HG03025 (cell line): Measurements from ENCODE around the gene CTCFL.

Experiments used
- ATAC-seq: cut with Tn5 transposase; IDR thresholded peaks from one replicate; pipeline ENCODE4 v1.9.1; 2021; ENCODE audit warnings: mild to moderate bottlenecking, moderate library complexity; ENCODE audit not compliant: unreplicated experiment, low FRiP score

Gene CTCFL, protein sequence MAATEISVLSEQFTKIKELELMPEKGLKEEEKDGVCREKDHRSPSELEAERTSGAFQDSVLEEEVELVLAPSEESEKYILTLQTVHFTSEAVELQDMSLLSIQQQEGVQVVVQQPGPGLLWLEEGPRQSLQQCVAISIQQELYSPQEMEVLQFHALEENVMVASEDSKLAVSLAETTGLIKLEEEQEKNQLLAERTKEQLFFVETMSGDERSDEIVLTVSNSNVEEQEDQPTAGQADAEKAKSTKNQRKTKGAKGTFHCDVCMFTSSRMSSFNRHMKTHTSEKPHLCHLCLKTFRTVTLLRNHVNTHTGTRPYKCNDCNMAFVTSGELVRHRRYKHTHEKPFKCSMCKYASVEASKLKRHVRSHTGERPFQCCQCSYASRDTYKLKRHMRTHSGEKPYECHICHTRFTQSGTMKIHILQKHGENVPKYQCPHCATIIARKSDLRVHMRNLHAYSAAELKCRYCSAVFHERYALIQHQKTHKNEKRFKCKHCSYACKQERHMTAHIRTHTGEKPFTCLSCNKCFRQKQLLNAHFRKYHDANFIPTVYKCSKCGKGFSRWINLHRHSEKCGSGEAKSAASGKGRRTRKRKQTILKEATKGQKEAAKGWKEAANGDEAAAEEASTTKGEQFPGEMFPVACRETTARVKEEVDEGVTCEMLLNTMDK

DNA sequence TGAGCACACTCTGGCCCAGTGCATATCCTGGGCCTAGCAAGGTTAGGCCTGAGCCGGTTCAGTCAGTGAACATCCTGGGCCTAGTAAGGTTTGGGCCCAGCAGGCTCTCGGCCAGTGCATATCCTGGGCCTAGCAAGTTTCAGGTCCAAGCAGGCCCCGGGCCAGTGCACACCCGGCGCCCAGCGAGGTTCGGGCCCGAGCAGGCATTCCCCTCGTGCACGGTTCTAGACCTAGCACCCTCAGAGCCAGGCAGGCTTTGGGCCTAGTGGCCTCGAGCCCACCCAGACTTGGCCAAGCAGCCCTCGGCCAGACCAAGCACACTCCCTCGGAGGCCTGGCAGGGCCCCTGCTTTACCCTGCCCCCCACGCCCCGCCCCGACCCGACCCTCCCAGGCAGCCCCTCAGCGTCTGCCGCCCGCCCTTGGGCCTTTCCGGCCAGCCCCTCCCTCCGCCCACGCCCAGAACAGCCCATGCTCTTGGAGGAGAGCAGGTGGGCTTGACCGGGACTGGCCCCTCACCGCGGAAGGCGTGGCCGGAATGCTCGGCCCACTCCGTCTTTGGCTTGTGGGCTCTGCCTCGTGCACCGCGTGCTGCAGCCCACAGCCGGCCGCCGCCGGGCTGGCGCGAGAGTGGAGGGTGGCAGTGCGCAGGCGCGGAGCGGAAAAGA, at the start of gene CTCFL:
TSS of gene CTCFL (minus strand) at position 630 of the 666 bp plus-strand sequence. CDS start 935 bp downstream, outside the sequence.
- ATAC-seq, result no peak

DNA sequence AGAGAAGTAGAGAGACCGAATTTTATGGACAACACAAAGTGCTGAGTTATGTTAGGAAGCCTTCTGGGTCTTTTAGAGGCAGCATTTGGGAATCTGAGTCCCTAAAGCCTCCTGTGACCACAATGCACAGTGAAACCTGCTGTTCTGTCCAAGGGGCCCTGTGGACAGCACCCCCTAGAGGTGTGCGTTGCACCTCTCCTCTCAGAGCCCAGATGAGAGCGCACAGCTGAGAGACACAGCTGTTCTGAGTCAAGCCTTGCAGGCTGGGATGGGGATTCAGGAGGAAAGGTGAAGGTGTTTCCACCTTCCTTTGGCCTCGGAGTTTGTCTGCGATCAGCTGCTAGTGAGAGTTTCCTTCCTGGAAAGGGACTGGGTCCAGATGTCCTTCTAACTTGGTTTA, 49.0 kb upstream of the CTCFL start:
- ATAC-seq, result no peak

DNA sequence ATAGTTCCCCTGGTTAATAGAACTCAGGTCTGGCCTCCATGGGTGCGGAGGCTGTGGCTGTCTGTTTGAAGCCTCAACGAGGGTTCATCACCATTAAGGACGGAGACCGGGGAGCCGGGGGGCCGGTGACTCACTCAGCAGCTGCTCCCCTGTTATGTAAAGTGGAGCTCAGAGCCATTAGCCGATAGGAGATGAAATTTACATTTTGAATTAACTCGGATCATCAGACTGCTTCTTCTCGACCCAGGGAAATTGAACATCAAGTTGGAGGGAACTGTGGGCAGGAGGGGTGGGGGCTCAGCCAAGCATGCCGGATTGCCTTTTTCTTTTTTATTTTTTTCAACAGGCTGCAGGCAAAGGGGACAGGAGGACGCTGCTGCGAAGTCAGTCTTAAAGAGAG, 48.3 kb upstream of the CTCFL start:
- ATAC-seq, result no peak

DNA sequence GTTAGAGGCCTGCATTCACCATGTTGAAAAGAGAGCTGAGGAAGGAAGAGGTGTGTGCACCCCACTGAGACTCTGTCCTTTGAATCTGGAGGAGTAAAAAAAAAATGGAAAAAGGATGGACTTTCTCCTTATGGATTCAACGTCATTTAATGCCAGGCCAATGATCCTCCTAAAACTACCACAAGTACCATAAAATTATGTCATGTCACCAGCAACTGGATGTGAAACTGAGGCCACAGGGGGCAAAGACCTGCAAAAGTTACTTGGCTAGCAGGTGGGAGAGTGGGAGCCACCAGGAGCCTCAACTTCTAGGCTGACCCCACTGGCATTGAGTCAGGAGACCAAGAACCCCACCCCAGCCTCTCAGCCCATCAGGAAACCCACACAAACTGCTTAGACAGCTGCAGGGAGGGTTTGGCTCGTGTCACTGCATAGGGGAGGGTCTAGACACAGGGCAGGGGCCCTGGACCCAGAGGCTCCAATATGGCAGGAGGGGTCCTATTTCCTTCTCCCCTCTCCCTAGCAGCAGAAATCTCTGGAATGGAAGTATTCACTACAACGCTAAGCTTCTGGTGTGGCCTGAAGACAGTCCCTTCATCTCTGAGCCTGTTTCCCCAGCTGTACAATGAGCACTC, 47.0 kb upstream of the CTCFL start:
- ATAC-seq, result no peak

DNA sequence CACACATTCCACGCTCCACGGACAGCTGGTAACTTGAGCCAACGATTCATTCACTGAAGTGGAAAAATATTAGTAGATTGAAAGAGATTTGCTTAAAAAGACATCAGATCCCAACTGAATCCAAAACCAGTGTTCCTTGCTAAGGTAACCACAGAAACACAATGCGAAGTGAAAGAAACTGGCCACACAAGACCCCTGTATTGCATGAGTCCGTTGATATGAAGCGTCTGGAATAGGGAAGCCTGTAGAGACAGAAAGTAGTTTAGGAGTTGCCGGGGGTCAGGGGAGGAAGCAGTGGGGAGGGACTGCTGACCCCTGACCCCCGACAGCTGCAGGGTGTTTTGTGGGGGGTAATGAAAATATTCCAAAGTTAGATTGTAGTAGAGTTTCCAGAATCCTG, 46.0 kb upstream of the CTCFL start:
- ATAC-seq, result no peak

DNA sequence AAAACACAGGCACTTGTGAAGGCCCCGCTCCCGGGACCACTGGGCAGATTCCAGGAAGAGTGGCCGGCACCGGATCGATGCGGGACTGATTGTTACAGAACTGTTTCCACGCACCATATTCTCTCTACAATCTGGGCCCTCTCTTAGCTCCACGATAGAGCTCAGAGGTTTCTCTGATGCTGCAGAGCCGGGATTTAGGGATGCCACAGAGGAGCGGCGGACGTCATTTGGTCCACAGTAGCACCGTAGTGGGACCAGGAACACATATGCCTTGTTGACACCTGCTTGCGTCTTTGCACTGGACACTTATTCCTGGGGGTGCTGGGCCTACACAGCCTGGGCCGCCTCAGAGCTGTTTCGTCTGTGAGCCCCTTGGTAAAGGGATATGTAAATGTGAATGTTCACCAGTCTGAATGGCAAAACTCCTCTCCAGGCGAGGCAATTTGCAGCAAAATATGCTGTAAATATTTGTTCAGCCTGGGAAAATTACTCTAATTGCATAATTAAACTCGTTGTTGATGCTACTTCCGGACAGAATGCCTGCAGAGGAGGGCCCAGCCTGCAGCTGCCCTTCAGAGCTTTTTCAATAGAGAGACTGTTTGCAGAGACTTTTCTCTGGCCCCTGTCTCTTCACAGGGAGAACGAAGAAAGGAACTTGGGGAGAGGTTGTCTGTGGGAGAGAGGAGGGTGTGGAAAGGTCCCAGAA, 45.4 kb upstream of the CTCFL start:
- no peak for ATAC-seq

DNA sequence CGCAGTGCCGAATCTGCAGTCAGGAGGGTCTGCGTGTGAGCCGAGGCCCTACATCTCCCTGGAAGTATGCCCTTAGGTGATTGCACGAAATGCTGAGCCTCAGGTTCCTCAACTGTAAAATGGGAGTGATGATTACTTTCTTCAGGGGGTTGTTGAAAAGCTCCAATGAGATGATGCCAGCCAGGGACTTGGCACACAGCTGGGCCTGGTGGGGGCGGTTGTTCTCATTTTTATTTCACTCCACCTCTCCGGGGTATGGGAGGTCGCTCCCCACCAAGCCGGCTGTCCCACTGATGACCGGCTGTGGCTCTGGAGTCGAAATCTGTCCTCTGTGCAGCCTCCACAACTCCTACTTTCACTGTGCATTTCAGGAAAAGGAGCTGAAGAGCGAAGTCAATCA, 44.0 kb upstream of the CTCFL start:
- ATAC-seq, result no peak

DNA sequence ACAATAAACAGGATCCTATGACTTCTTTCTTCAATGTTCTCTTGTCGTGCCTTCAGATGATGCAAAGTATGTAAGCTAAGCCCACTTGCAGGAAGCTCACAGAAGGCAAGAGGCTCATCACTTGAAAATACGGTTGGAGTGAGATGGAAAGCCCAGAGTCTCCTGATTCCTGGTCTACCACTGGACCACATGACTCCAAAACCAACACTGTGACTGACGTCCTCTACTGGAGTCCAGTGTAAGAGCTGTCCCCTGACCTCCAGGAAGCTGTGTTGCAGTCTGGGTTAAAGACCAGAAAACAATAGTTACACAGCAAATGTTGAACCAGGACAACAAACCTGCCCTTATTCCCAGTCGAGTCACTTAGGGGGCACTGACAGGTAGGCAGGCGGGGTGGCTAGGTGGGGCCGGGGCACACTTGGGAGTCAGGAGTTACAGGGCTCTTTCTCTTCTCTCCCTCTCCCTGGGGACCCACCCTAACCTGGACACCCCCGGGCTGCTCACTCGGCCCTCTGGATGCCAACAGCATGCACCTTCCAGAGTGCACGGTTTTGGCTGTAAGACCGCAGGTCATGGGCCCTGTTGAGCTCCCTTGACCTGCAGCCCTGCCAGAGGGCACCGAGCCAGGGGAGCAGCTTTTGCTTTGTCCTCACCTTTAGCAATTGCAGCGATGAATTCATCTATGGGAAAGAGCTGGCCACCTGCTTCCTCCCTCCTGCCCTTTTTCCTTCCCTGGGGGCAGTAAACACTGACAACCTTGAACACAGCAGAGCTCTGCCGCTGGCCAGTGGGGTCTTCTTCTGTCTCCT, 43.4 kb upstream of the CTCFL start:
- no peak for ATAC-seq

DNA sequence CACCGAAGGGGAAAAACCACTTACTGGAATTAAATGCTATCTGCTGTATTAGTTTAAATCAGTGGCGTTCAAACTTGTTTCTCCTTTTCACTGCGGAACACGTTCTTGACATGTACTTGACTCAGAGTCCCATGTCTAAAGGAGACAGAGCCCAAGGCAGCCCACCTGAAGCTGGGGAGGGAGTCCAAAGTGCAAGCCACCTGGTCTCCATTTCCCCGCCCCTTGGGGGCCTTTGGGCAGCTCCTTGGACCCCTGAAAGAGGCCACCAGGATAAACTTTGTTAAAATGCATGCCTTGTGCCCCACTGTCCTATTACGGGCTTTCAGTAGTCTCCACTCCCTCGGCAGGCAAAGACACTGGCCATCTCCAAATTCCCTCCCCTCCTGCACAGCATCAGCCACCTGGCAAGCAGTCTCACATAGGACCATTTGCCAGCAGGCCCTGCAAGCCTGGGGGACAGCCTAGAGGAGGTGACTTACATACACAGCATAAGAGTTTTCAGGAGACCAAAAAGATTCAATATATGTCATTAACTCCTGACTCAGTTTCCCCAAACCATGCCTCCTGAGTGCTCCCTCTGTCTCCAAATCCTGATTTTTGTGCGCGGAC, 42.6 kb upstream of the CTCFL start:
- ATAC-seq, result no peak

DNA sequence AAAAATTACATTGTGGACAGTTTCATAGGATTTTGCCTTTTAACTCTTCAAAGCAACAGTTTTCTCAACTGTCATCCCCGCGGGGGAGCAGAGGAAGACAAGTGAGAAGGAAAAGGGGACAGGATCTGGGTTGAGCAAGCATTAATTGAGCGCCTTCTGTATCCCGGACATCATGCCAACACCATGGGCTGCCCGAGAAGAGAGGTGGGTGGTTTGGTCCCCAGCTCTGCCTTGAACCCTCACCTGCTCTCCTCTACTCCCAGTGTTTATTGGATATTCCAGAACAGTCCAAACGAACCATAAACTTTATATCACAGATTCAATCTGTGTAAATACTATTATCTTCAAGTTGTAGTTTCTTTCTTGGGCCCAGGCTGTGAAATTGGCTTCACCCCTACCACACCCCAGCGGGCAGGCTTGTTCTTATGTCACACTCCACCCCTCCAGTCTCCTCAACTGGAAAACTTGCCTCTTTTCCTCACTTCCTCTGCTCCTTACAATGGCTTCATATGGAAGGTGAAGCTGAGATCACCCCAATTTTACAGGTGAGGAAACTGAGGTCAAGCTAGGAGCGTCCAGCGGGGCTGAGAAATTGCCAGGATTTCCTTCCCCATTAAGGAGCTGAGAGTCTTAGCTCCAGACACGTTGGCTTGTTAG, 42.0 kb upstream of the CTCFL start:
- no peak for ATAC-seq

DNA sequence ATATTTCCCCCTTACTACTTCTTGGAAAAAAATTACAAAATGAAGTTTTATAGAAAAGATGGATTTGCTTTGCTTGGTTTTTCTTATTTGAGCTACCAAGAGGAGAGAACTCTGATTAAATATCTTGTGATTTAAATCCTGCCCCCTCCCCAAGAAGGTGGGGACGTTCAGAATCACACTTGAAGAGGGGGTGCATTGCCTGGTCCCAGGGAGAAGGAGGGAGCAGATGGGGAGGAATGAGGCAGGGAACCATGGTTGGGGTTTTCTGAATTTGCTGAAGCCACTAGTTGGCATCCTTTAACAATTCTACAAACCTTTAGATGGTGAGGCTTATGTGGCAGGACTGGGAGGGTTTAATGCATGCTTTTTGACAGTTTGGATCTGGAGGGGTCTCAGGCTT, 41.5 kb upstream of the CTCFL start:
- ATAC-seq, result no peak

DNA sequence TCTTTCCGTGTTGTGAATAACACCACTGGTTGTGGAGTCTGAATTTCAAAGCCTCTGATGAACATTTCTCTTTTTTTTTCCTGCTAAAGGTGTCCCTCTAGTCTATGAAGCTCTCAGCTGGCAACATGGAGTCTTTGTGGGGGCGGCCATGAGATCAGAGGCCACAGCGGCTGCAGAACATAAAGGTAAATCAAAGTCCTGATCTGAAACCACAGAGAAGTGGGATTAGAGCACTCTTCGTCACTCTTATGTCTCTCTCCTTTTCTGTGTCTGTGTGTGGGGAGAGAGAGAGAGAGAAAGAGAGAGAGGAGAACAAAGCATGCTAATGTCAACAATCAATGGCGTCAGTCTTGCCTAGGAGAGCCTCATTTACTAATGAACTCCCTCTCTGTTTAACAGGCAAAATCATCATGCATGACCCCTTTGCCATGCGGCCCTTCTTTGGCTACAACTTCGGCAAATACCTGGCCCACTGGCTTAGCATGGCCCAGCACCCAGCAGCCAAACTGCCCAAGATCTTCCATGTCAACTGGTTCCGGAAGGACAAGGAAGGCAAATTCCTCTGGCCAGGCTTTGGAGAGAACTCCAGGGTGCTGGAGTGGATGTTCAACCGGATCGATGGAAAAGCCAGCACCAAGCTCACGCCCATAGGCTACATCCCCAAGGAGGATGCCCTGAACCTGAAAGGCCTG, 40.2 kb upstream of the CTCFL start:
- no peak for ATAC-seq

DNA sequence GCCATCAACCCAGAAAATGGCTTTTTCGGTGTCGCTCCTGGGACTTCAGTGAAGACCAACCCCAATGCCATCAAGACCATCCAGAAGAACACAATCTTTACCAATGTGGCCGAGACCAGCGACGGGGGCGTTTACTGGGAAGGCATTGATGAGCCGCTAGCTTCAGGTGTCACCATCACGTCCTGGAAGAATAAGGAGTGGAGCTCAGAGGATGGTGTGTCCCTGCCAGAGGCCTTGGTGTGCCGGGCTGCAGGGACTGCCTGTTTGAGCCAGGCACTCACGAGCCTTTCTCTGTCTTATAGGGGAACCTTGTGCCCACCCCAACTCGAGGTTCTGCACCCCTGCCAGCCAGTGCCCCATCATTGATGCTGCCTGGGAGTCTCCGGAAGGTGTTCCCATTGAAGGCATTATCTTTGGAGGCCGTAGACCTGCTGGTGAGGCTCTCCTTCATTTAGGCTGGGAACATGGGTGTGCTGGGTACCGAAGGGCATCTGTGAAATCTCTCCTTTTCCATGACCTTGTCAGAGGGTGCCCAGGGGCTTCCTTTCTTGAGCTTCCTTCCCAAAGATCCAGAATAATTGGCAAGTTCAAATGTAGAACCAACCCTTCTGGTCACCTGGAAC, 39.4 kb upstream of the CTCFL start:
- no peak for ATAC-seq

DNA sequence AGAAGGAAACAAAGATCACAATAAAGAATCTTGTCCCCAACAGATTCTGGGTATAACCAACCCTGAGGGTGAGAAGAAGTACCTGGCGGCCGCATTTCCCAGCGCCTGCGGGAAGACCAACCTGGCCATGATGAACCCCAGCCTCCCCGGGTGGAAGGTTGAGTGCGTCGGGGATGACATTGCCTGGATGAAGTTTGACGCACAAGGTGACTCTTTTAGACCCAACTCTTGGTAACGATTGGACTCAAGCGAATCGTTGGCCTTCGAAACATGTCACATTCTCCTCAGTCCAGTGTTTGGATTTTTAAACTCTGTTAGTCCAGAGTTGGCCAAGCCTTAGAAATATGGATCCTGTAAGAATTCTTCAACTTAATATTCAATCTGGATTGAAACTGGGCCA, 38.6 kb upstream of the CTCFL start:
- no peak for ATAC-seq

DNA sequence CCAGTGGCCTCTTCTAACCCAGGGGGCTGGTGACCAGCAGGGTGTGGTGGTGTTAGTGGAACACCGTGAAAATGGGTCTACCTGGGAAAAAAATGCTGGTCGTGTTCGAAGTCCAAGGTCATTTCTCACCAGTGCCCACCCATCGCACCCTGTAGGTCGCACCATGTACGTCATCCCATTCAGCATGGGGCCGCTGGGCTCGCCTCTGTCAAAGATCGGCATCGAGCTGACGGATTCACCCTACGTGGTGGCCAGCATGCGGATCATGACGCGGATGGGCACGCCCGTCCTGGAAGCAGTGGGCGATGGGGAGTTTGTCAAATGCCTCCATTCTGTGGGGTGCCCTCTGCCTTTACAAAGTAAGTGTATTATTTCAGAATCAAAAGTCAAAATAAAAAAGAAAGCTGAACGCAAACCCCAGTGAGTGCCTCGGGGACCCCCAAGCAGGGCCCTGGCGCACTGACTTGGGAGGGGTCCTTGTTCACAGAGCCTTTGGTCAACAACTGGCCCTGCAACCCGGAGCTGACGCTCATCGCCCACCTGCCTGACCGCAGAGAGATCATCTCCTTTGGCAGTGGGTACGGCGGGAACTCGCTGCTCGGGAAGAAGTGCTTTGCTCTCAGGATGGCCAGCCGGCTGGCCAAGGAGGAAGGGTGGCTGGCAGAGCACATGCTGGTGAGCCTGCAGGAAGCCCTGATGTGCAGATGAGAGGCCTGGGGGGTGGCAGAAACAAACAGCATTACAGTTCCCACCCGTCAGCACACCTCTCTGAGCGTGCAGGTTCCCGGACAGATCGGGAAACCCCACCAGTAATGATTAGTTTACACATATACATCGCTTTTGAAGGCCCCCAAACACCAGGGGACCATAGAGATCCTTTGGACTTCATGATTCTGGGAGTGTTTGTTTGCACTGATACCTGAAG, 37.9 kb upstream of the CTCFL start:
- ATAC-seq, result no peak

DNA sequence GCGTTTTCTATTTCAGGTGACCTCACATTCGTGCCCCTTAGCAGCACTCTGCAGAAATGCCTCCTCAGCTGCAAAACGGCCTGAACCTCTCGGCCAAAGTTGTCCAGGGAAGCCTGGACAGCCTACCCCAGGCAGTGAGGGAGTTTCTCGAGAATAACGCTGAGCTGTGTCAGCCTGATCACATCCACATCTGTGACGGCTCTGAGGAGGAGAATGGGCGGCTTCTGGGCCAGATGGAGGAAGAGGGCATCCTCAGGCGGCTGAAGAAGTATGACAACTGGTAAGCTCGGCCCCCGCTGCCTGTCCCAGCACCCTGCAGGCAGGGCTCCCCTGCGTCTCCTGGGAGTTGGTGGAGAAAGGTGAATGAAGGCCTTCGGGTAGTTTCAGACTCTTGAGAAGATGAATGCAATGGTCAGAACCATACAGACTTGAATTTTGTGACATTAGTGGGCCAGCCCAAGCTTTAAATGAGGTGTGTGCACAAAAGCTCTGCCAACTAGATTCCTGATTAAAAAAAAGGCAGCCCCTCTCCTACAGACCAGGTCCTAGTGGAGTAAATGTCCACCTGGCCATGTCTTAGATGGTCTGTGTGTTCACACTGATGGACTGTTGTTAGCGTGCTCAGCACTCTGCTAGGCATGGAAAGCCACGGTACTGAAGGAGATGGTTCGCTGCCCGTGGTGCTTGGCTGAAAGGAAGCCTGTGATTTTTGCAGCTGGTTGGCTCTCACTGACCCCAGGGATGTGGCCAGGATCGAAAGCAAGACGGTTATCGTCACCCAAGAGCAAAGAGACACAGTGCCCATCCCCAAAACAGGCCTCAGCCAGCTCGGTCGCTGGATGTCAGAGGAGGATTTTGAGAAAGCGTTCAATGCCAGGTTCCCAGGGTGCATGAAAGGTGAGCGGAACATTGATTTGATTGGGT, 36.7 kb upstream of the CTCFL start:
- ATAC-seq, result no peak
